KBM-7 (cell line): ENCODE results near the gene NLE1.
"Not testable (repeated sequence)": the region's sequence is repeated elsewhere in the genome, so short reads cannot be mapped to it uniquely, and the experiment has no call there.

ENCODE experiments used
- DNase-seq: peaks from one replicate; pipeline ENCODE4 v3.0.0-alpha.2; 2015
- in situ Hi-C: fragments of 300-500 bp; cut with MboI; formaldehyde crosslinking; loops from 2 replicates; pipeline ENCODE4 v1.14.3; 2020; ENCODE audit warnings: low sequenced_read_pairs, low pct_unique_long_range_greater_than_20kb, mixed read lengths

The NLE1 gene

DNA sequence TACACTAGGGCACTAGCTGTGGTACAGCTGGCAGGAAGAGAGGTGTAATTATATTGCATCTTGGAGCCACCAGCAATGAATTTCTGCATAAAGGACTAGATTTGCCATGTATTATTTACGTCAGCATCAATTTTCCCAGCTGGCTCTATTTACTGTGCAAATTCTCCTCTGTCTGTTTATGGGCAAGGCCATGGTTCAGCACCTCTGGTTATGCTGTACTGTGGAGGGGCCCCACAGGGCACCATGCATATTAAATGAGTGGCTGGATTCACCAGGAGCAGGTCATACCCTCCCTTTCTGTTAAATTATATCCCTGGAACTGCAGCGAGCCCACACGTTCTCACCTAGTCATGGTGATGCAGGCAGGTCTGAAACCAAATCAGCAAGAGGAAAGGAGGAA is 42.2 kb downstream of the NLE1 start:
- in situ Hi-C loops: loop anchor here (25.0 kb wide), 1 partner anchor 688 kb away; no protein-coding TSS in a partner anchor
- DNase-seq: no peak

GRCh38 chr17:35097776-35098175 is 44.3 kb downstream of the NLE1 start:
- in situ Hi-C loops: no loop called here
- no peak for DNase-seq

GRCh38 chr17:35095741-35096140 is 46.4 kb downstream of the NLE1 start:
- in situ Hi-C loops: no loop called here
- no peak for DNase-seq

- in situ Hi-C loops: no loop called here
- no peak for DNase-seq
These were observed 47.2 kb downstream of the NLE1 start for GRCh38 chr17:35094902-35095301.

- DNase-seq, in situ Hi-C loops: not testable (repeated sequence)
These were observed 51.4 kb downstream of the NLE1 start for GRCh38 chr17:35090707-35091106.

GRCh38 chr17:35089586-35090296 is 52.4 kb downstream of the NLE1 start:
- DNase-seq: peak; percentile 82
- in situ Hi-C loops: no loop called here

DNA sequence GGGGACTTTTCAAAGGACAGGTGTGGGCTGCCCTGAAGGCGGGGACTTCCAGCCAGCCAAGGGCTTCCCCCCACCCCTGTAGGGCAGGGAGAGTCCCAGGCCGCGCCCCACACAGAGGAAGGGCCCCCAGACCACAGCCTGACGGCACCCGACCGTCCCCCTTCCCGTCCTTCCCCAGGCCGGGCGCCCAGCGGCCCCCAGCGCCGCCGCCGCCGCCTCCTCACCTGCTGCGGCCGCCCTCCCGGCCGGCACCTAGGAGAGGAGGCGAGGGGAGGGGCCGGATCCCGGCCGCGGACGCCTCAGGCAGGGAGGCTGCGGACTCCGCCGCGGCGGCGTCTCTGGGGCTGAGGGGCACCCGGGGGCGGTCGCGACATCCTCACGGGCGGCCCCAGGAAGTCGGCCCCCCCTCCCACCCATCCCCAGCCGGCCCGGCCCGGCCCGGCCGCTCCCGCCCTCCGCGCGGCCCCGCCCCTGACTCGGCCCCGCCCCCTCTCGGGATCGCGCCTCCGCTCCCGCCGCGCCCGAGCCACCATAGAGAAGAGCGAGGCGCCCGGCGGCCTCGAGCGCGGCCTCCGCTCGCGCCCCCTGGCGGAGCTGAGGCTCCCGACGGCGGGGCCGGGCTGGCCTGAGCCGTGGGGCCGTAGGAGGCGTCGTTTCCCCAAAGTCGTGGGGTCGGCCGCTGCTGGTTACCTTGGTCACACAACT is 53.1 kb downstream of the NLE1 start:
- in situ Hi-C loops: no loop called here
- peak; percentile 81 for DNase-seq

DNA sequence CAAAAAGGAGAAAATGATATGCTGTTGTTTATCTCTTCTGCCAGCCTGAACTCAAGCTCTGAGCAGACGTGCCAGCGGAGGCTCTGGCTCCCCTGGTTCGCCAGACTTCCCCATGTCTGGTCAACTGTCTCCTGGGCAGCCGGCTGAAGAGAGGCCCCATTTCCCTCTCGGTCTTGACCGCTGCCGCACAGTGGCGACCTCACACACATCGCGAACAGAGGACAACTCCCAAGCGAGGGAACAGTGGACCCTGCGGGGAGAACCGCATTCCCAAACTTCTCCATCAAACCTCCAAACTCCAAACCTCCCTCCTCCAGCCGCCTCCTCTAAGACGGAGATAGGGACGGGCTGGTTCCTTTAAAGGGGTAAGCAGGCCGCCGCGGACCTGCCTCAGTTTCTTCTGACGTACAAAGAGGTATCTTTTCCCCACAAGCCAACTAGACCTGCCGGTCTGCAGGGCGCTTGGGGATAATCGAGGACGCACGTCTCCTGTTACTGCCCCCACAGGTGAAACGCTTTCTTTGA is 53.7 kb downstream of the NLE1 start:
- in situ Hi-C loops: no loop called here
- DNase-seq: peak; percentile 62

DNA sequence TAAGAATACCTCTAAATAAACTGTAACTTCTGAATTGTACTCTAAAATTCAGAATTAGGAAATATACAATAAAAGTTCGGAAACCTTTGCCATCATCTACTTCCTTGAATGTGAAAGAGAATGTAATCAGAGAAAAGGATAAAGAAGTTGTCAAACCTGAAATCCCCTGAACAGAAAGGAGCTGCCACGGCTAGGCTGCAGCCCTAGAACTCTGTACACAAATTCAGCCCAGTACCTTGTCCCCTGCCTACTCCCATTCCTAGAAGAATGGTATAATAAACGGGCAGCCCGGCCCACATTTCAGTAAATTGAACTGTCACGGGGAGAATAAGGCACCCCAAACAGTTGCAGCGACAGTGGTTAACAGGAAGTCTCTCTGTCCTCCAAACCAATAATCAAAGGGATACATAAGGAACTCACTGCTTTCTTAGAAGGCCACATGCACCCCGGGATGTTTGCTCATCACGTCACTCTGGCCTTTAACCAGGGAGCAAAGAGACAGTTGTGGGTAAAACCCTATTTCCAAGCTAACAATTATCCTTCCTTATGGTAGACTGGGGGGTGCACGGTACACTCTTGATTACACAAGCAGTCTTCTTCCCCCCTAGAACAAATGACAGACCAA is 54.3 kb downstream of the NLE1 start:
- in situ Hi-C loops: no loop called here
- DNase-seq: peak; percentile 55

DNA sequence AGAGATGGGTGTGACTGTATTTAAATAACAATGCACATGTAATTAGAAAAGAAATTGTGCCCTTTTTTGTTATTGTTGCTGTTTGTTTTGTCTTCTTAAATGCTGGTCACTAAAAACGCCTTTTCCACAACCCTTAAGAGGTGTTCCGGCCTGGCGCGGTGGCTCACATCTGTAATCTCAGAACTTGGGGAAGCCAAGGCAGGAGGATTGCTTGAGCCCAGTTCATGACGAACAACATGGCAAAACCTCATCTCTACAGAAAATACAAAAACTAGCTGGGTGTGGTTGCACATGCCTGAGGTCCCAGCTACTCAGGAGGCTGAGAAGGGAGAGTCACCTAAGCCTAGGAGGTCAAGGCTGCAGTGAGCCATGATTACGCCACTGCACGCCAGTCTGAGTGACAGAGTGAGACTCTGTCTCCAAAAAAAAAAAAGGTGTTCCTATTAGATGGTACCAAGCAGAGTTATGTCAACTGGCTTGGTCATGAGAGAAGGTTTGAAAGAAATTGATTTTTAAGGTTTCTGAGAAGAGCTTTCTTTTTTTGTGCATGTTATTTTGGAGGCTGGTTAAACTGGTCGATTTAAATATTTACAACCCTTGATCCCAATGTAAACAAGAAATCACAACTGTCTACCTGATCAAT is 55.1 kb downstream of the NLE1 start:
- no peak for DNase-seq
- in situ Hi-C loops: no loop called here

DNA sequence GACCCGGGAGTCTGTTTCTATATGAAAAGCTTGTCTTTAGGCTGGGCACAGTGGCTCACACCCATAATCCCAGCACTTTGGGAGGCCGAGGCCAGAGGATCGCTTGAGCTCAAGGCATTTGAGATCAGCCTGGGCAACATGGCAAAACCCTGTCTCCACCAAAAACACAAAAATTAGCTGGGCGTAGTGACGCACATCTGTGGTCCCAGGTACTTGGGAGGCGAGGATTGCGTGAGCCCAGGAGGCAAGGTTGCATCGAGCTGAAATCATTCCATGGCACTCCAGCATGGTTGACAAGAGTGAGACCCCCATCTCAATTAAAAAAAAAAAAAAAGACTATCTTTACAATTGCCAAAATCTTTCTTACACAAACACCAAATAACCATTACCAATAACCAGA is 55.9 kb downstream of the NLE1 start:
- in situ Hi-C loops: no loop called here
- DNase-seq: no peak

DNA sequence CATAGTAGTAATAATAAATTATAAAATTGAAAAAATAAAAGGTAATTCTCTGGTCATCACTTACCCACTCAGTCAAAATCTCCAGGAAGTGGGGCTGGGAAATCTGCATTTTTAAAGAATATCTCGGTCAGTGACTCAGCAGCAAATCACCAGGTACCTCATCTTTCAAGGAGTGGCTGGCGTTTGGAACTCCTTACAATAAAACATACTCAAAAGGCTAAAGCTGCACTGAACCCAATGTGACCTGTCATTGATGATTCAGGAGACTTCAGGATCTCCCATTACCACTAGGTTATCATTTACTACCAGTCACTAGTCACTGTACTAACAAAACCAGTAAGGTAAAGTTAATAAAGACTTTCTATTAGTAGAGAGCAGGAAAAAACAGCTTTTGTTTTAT is 57.1 kb downstream of the NLE1 start:
- in situ Hi-C loops: no loop called here
- DNase-seq: no peak

DNA sequence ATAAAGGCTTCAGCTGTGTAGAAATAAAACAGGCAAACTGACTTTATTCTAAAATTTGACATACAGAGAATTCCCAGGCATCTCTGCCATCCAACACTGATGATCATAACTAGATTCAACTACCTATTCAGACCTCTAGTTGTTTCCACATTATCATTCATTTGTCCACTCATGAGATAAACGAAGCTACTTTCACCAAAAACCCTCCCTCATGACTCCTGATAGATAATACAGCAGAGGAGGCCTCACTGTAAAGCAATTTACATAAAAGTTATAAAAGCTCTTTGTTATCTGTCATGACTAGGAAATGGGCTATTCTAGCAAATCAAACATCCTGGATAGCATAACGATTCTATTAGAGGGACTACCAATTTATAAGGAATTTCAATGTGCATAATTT is 59.0 kb downstream of the NLE1 start:
- DNase-seq: no peak
- in situ Hi-C loops: no loop called here

GRCh38 chr17:35082073-35082657 is 59.9 kb downstream of the NLE1 start:
- in situ Hi-C loops: no loop called here
- no peak for DNase-seq

GRCh38 chr17:35081638-35082037 is 60.5 kb downstream of the NLE1 start:
- DNase-seq: no peak
- in situ Hi-C loops: no loop called here

- no peak for DNase-seq
- in situ Hi-C loops: no loop called here
These were observed 61.6 kb downstream of the NLE1 start for GRCh38 chr17:35080536-35080935.

DNA sequence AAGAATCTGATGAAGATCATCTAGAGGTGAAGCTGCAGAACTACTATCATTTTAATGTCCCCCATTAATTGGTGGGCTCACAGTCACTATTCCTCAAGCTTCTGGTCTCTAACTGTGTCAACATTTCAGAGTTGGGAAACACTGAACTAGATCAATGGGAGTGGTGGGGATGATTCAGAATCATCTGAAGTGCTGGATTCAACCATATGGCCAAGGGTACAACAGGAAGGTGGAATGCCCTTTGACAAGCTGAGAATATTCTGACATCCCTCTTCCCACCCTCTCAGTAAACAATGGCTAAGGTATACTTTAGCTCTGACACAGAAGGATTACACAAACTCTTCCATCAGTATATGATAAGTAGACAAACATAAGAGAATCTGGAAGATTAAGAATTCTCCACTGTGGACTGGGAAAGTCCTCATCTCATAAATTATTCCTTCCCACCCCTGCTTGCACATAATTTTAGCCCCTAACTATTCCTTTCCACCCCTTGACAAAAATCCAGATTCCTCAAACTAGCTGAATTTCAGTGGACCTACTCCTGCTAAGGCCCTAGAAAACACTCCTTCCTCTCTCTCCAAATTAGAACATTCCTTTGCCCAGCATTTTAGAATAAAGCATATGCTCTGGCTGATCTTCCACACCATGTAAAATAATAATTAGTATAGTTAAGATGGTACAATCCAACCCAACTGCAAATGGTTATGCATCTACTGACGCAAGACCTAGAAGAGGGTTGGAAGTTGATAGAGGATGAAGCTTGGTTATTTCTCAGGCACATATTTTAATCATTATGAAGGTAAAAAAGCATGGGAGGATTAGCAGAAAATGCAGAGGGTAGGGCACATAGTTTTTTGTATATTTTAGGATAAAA is 62.3 kb downstream of the NLE1 start:
- in situ Hi-C loops: no loop called here
- no peak for DNase-seq
